Lower leg skin (tissue), 3 donors: ENCODE data around the gene DTD1.

Experiments used
- POLR2A ChIP-seq, 2 donors: fragments of 450-650 bp; IDR thresholded peaks; one replicate each; pipeline ENCODE4 v1.6.1; 2016 to 2017; ENCODE audit warnings: antibody characterized with exemption in 2 of 2, mild to moderate bottlenecking in 1 of 2, moderate library complexity in 1 of 2
- TF ChIP-seq, protein P1 (sequence below), 3 donors: fragments of 450-650 bp; IDR thresholded peaks; one replicate each; pipeline ENCODE4 v1.5.1; 2016; ENCODE audit warnings: antibody characterized with exemption in 3 of 3, mild to moderate bottlenecking in 3 of 3, moderate library complexity in 2 of 3

DNA sequence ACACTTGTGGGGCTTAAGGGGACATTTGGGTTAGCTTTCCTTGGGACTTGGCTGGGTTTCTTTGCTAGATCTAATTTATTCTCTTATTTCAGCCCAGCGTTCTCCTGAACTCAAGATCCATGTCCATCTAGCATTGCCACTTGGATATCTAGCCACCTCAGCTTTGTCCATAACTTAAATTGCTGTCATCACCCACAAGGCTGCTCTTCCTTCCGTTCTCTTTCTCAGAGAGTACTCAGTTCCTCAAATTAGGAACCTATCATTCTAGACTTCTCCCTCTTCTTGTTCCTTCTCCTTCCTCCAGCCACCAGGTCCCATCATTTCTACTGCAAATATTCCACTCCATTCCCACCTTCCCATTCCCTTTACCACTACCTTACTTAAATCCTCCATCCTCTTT is 16.3 kb upstream of the DTD1 start:
- TF ChIP-seq, protein P1, sequence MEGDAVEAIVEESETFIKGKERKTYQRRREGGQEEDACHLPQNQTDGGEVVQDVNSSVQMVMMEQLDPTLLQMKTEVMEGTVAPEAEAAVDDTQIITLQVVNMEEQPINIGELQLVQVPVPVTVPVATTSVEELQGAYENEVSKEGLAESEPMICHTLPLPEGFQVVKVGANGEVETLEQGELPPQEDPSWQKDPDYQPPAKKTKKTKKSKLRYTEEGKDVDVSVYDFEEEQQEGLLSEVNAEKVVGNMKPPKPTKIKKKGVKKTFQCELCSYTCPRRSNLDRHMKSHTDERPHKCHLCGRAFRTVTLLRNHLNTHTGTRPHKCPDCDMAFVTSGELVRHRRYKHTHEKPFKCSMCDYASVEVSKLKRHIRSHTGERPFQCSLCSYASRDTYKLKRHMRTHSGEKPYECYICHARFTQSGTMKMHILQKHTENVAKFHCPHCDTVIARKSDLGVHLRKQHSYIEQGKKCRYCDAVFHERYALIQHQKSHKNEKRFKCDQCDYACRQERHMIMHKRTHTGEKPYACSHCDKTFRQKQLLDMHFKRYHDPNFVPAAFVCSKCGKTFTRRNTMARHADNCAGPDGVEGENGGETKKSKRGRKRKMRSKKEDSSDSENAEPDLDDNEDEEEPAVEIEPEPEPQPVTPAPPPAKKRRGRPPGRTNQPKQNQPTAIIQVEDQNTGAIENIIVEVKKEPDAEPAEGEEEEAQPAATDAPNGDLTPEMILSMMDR (IDR thresholded peaks at IDR 0.05) = no peak
- no peak for TF ChIP-seq POLR2A (IDR thresholded peaks at IDR 0.05)
